GM19467 (cell line): ENCODE measurements around the gene SPINT4.
"Not testable (repeated sequence)": the region's sequence is repeated elsewhere in the genome, so short reads cannot be mapped to it uniquely, and the experiment has no call there.

Experiments used
- ATAC-seq: cut with Tn5 transposase; IDR thresholded peaks from one replicate; pipeline ENCODE4 v1.9.1; 2021; ENCODE audit warnings: mild to moderate bottlenecking, moderate library complexity; ENCODE audit not compliant: unreplicated experiment

SPINT4 gene

GRCh38 chr20:45722047-45722446, at the start of gene SPINT4:
Gene SPINT4 (plus strand): TSS chr20:45722347. CDS start chr20:45722368, 21 bp downstream.
- ATAC-seq, result no peak

GRCh38 chr20:45672765-45673164, 49.4 kb upstream of the SPINT4 start:
- ATAC-seq, result no peak

GRCh38 chr20:45679650-45680049, 42.5 kb upstream of the SPINT4 start:
- ATAC-seq, result no peak

GRCh38 chr20:45685896-45686295, 36.3 kb upstream of the SPINT4 start:
- ATAC-seq, result no peak

GRCh38 chr20:45693346-45693745, 28.8 kb upstream of the SPINT4 start:
- not testable (repeated sequence) for ATAC-seq

DNA sequence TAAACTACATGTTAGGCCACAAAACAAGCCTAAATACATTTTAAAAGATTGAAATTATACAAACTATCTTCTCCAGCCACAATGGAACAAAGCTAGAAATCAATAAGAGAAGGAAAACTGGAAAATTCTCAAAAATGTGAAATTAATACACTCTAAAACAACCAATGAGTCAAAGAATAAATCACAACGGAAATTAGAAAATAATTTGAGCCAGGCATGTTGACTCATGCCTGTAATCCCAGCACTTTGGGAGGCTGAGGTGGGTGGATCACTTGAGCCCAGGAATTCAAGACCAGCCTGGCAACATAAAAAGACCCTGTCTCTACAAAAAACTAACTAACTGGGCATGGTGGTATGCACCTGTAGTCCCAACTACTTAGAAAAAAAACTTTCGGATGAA, 26.7 kb upstream of the SPINT4 start:
- no peak for ATAC-seq

GRCh38 chr20:45701104-45701503, 21.0 kb upstream of the SPINT4 start:
- no peak for ATAC-seq

GRCh38 chr20:45701873-45702272, 20.3 kb upstream of the SPINT4 start, which contains the start of gene WFDC13:
Gene WFDC13 (plus strand): TSS chr20:45702038. CDS start chr20:45702124, 86 bp downstream.
- ATAC-seq, result no peak

- ATAC-seq, result no peak
These were observed 17.0 kb upstream of the SPINT4 start, which contains the start of gene WFDC10B for GRCh38 chr20:45704969-45705637. Gene WFDC10B (minus strand): TSS chr20:45705019. CDS start chr20:45685992, 19,027 bp downstream.

- not testable (repeated sequence) for ATAC-seq
These were observed 5.9 kb upstream of the SPINT4 start for GRCh38 chr20:45716141-45716688.

DNA sequence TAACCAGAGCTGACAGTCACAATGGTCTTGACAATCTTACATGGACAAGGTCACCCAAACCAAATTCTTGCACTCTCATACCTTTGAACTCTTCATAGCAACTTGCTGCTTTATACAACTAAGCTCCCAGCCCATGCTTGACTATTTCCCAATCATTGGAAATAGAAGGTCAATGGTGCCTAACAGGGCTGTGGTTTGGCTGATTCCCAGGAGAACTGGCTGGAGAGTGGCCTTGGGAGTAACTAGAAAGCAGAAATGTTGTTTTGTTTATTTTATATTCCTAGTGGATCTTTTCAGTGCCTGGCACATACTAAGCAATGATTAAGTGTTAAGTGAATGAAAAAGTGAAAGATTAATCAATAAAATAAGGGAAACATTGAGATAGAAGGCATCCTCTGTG, 3.0 kb downstream of the SPINT4 start:
- no peak for ATAC-seq

DNA sequence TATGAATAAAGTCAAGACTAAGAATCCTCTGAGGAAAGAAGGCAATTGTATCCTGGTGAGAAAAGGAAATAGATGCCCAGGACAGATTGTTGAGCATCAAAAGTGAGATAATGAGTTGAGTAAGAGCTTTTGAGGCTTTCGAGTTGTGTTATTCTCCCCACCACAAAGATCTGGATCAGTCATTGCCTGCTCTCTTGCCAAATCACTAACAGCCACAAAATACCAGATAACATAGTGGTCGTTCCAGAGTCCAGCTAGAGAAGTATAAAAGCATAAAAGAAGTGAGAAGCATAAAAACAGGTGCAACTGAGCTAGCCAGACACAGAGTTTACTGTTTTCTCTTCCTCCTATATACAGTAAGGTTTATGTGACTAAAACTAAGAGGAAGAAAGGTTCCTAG, 4.9 kb downstream of the SPINT4 start:
- no peak for ATAC-seq

- no peak for ATAC-seq
These were observed 10.1 kb downstream of the SPINT4 start for GRCh38 chr20:45732199-45732598.

- no peak for ATAC-seq
These were observed 13.4 kb downstream of the SPINT4 start for GRCh38 chr20:45735552-45735951.

GRCh38 chr20:45735988-45736387, 13.8 kb downstream of the SPINT4 start:
- no peak for ATAC-seq

- ATAC-seq, result no peak
These were observed 20.4 kb downstream of the SPINT4 start for GRCh38 chr20:45742596-45742995.

GRCh38 chr20:45745015-45745414, 22.9 kb downstream of the SPINT4 start:
- ATAC-seq, result no peak

- ATAC-seq, result no peak
These were observed 29.6 kb downstream of the SPINT4 start for GRCh38 chr20:45751721-45752120.

- no peak for ATAC-seq
These were observed 30.6 kb downstream of the SPINT4 start for GRCh38 chr20:45752746-45753145.

DNA sequence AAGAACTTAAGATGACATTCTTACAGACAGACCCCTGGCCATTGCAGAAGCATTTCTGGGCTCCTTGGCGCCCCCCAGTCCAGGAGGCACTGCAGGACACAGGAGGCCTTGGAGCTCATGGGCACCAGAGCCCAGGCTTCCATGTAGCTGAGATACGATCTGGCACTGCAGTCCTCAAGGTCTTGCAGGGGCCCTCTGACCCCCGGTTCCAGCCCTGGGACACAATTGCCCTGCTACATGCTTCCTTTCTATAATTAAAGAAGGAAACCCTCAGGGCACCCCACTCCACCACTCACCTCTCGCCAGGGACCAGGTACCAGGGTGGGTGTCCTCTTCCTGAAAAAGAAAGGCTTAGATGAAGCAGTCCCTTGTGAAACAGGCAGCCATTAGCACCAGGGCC, 35.9 kb downstream of the SPINT4 start:
- no peak for ATAC-seq

DNA sequence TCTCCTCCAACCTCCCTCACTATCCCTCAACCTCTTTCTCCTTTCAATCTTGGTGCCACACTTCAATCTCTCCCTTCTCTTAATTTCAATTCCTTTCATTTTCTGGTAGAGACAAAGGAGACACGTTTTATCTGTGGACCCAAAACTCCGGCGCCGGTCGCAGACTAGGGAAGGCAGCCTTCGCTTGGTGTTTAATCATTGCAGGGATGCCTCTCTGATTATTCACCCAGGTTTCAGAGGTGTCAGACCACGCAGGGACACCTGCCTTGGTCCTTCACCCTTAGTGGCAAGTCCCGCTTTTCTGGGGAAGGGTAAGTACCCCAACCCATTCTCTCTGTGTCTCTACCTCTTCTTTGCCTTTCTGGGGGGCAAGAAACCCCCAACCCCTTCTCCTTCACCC, 37.8 kb downstream of the SPINT4 start:
- not testable (repeated sequence) for ATAC-seq

DNA sequence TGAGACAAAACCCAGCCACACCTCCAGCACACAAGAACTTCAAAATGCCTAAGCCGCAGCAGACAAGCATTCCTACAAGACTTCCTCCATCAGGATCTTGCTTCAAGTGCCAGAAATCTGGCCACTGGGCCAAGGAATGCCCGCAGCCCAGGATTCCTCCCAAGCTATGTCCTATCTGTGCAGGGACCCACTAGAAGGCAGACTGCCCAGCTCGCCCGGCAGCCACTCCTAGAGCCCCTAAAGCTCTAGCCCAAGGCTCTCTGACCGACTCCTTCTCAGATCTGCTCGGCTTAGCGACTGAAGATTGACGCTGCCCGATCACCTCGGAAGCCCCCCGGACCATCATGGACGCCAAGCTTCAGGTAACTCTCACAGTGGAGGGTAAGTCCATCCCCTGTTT, 39.8 kb downstream of the SPINT4 start:
- not testable (repeated sequence) for ATAC-seq
